Glomerular endothelial cell (primary cell): ENCODE data around the gene KLC4. TPM values are rescaled to one million over a fixed set of nuclear protein-coding genes. Genes with fewer than 3 reads are reported as not detected.
"Not testable (repeated sequence)": the region's sequence is repeated elsewhere in the genome, so short reads cannot be mapped to it uniquely, and the experiment has no call there.

Experiments used
- DNase-seq: peaks from one replicate; pipeline ENCODE4 v3.0.0-alpha.2; 2011; ENCODE audit warnings: low read depth, low spot score; ENCODE audit errors: extremely low read depth
- total RNA-seq: library from RNA; depleted of rRNA; stranded (reverse); fragments of >200 nt; gene quantifications from 2 replicates; pipeline ENCODE4 v1.2.3, GENCODE V29; 2015

KLC4 gene
- total RNA-seq, 1 donor from 2014 or later: 22.2 TPM

GRCh38 chr6:43035495-43036194 is 23.8 kb upstream of the KLC4 start:
- DNase-seq: no peak

GRCh38 chr6:43036712-43037111 is 22.7 kb upstream of the KLC4 start:
- DNase-seq: no peak

- no peak for DNase-seq
These were observed 22.2 kb upstream of the KLC4 start for GRCh38 chr6:43037197-43037596.

GRCh38 chr6:43037706-43038105 is 21.7 kb upstream of the KLC4 start:
- DNase-seq: no peak

GRCh38 chr6:43038727-43039126 is 20.7 kb upstream of the KLC4 start:
- DNase-seq: no peak

- DNase-seq: no peak
These were observed 18.7 kb upstream of the KLC4 start for GRCh38 chr6:43040542-43041257.

- not testable (repeated sequence) for DNase-seq
These were observed 18.0 kb upstream of the KLC4 start for GRCh38 chr6:43041475-43041874.

GRCh38 chr6:43043310-43043709 is 16.1 kb upstream of the KLC4 start:
- no peak for DNase-seq

- DNase-seq: no peak
These were observed 14.0 kb upstream of the KLC4 start for GRCh38 chr6:43045371-43045930.

- no peak for DNase-seq
These were observed 11.4 kb upstream of the KLC4 start for GRCh38 chr6:43047998-43048397.

GRCh38 chr6:43050981-43051380 is 8.4 kb upstream of the KLC4 start:
- no peak for DNase-seq

GRCh38 chr6:43052225-43052841 is 7.1 kb upstream of the KLC4 start:
- DNase-seq: no peak

GRCh38 chr6:43052842-43053544 is 6.4 kb upstream of the KLC4 start:
- no peak for DNase-seq

- peak; percentile 60 for DNase-seq
These were observed 5.8 kb upstream of the KLC4 start, which contains the start of gene CUL7 for GRCh38 chr6:43053545-43054205. CUL7 (minus strand) TSS chr6:43053851; CDS start chr6:43052788, 1,063 bp downstream.

- DNase-seq: no peak
These were observed 5.1 kb upstream of the KLC4 start for GRCh38 chr6:43054206-43054943.

- DNase-seq: no peak
These were observed 3.5 kb upstream of the KLC4 start for GRCh38 chr6:43055966-43056365.

- DNase-seq: no peak
These were observed 900 bp upstream of the KLC4 start for GRCh38 chr6:43058531-43058930.

- DNase-seq: no peak
These were observed 763 bp downstream of the KLC4 start for GRCh38 chr6:43060034-43060754.
